H1 (cell line): Measurements from ENCODE around the gene PTGIS. TPM values are rescaled to one million over a fixed set of nuclear protein-coding genes. Genes with fewer than 3 reads are reported as not detected.

Experiments used
- CHD1 ChIP-seq: IDR thresholded peaks from 2 replicates; pipeline ENCODE4 v1.6.1; 2012; ENCODE audit warnings: low read depth, low read length, improper control_type of control experiment
- CHD7 ChIP-seq: fragments of 300-600 bp; sonication (generic); IDR thresholded peaks from 2 replicates; pipeline ENCODE4 v1.7.1; 2012; ENCODE audit warnings: low read length, moderate library complexity, mild to moderate bottlenecking, inconsistent platforms; ENCODE audit not compliant: insufficient replicate concordance
- POLR2AphosphoS5 ChIP-seq: IDR thresholded peaks from 2 replicates; pipeline ENCODE4 v1.6.1; 2011; ENCODE audit warnings: low read depth, low read length
- ZNF274 ChIP-seq: IDR thresholded peaks from 2 replicates; pipeline ENCODE4 v1.7.0; 2012; ENCODE audit warnings: low read length, borderline replicate concordance; ENCODE audit errors: extremely low read depth
- polyA plus RNA-seq, 7 experiments: library from polyadenylated mRNA; depleted of rRNA in 3 of 7; stranded (reverse) in 5 of 7; unstranded in 2 of 7; fragments of >200 nt in 5 of 7; fragments of 200-250 nt in 2 of 7; gene quantifications; 1 replicate in 5 of 7; 2 replicates in 1 of 7; 4 replicates in 1 of 7; pipeline versions ENCODE4 v1.2.1 to v1.2.3, GENCODE V29; 2011 to 2013; ENCODE audit warnings: missing spikeins in 2 of 7, mixed read lengths in 2 of 7
- total RNA-seq: library from RNA; stranded (reverse); fragmentation: NEBNext Ultra II Directional; extraction: Animal tissue kit (Norgen Biotek cat#: 25700); gene quantifications from 2 replicates; pipeline ENCODE4 v1.2.1, GENCODE V29; 2021

PTGIS gene
- total and polyA plus RNA-seq, 2 of the 8 experiments (the other 6 are each of a cell fraction or from before 2014, with no cell fraction given) = 29.9 to 35.5 TPM

- no peak for TF ChIP-seq CHD7
- TF ChIP-seq POLR2AphosphoS5 = no peak
- TF ChIP-seq CHD1 = no peak
- TF ChIP-seq ZNF274 = no peak
- TF ChIP-seq, all 59 proteins: peak for 0
Measured at GRCh38 chr20:49497398-49497669, 70.6 kb downstream of the PTGIS start (continued).
